Astrocyte (in vitro differentiated cells and primary cell): ENCODE data around the gene SPATA9.

ENCODE experiments used
- EZH2 ChIP-seq: IDR thresholded peaks from 2 replicates; pipeline ENCODE4 v1.6.1; 2012; ENCODE audit warnings: mild to moderate bottlenecking, low read length, inconsistent platforms; ENCODE audit not compliant: insufficient read depth
- TF ChIP-seq, protein P1 (sequence below): IDR thresholded peaks from 2 replicates; pipeline ENCODE4 v1.5.1; 2011; ENCODE audit warnings: low read depth, mild to moderate bottlenecking, inconsistent platforms, low read length, moderate library complexity; ENCODE audit not compliant: insufficient read depth

DNA sequence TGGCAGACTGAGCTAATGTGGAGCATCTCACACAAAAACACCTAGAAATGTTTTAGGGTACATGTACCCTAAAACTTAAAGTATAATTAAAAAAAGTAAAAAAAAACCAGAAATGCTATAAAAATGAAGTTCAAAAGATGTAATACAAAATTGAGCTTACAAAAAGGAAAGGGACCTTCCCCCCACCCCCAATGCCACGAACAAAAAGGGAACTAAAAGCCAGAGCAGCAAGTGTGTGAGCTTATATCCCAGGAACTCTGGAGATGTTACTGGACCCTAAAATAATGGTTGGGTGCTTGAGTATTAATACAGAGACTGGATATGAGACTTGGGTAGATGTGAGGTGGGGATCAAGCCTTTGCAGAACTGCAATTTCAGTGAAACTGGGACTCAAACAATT lies 11.0 kb downstream of the SPATA9 start:
- TF ChIP-seq, protein P1, sequence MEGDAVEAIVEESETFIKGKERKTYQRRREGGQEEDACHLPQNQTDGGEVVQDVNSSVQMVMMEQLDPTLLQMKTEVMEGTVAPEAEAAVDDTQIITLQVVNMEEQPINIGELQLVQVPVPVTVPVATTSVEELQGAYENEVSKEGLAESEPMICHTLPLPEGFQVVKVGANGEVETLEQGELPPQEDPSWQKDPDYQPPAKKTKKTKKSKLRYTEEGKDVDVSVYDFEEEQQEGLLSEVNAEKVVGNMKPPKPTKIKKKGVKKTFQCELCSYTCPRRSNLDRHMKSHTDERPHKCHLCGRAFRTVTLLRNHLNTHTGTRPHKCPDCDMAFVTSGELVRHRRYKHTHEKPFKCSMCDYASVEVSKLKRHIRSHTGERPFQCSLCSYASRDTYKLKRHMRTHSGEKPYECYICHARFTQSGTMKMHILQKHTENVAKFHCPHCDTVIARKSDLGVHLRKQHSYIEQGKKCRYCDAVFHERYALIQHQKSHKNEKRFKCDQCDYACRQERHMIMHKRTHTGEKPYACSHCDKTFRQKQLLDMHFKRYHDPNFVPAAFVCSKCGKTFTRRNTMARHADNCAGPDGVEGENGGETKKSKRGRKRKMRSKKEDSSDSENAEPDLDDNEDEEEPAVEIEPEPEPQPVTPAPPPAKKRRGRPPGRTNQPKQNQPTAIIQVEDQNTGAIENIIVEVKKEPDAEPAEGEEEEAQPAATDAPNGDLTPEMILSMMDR: no peak
- no peak for TF ChIP-seq EZH2
